ENCODE measurements around the gene PTGER1.
A peak's percentile ranks its signal among the peaks of the same experiment; 100 is the strongest.

The PTGER1 gene

DNA sequence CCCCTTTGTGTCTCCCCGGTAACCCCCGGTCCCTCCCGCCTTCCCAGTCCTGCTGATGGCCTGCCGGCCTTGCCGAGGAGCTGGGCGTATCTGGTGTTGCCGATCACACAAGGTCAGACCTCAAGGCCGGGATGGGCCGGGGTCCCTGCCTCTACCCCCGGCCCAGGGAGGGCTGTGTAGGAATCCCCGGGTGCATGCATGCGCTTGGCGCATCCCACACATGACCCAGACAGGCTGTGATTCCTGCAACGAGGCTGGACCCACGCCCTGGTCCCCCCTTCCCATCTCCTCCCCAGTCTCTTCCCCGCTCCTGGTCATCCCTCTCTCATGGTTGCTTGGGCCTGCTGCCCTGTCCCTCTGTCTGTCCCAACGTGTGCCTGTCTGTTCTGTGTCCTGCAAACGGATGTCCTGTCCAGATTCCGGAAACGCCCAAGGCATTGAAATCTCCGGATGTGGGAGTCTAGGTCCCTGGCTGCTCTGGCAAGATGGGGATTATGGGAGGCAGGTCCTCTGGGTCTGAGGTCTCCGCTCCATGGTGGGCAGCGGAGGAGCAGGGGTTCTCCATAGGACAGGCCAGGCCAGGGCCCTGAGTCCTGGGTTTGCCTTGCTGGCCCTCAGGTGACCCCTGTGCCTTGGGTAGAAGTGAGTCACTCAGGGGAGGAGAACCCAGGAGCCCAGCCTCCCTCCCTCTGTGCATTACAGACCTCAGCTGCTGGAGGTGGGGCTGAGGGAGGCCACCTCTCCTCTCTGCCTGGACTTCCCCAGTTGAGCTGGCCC lies 40.4 kb downstream of the PTGER1 start:
- peak overlapping the region; percentile 70 for H3K4me3 ChIP-seq (ENCODE audit: low read depth, low read length)
- CTCF ChIA-PET: interaction anchor here (0.6 to 1.4 kb wide), 4 partner anchors 15 to 298 kb away, joined by 3 read pairs; partner anchors contain the start of gene ASF1B
- DNase-seq (ENCODE audit: low read depth, low spot score): no peak
- TF ChIP-seq, protein P1, sequence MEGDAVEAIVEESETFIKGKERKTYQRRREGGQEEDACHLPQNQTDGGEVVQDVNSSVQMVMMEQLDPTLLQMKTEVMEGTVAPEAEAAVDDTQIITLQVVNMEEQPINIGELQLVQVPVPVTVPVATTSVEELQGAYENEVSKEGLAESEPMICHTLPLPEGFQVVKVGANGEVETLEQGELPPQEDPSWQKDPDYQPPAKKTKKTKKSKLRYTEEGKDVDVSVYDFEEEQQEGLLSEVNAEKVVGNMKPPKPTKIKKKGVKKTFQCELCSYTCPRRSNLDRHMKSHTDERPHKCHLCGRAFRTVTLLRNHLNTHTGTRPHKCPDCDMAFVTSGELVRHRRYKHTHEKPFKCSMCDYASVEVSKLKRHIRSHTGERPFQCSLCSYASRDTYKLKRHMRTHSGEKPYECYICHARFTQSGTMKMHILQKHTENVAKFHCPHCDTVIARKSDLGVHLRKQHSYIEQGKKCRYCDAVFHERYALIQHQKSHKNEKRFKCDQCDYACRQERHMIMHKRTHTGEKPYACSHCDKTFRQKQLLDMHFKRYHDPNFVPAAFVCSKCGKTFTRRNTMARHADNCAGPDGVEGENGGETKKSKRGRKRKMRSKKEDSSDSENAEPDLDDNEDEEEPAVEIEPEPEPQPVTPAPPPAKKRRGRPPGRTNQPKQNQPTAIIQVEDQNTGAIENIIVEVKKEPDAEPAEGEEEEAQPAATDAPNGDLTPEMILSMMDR (IDR thresholded peaks at IDR 0.05; ENCODE audit: insufficient read depth, low read length, missing control alignments): no peak
- POLR2A ChIA-PET: no interaction called here

DNA sequence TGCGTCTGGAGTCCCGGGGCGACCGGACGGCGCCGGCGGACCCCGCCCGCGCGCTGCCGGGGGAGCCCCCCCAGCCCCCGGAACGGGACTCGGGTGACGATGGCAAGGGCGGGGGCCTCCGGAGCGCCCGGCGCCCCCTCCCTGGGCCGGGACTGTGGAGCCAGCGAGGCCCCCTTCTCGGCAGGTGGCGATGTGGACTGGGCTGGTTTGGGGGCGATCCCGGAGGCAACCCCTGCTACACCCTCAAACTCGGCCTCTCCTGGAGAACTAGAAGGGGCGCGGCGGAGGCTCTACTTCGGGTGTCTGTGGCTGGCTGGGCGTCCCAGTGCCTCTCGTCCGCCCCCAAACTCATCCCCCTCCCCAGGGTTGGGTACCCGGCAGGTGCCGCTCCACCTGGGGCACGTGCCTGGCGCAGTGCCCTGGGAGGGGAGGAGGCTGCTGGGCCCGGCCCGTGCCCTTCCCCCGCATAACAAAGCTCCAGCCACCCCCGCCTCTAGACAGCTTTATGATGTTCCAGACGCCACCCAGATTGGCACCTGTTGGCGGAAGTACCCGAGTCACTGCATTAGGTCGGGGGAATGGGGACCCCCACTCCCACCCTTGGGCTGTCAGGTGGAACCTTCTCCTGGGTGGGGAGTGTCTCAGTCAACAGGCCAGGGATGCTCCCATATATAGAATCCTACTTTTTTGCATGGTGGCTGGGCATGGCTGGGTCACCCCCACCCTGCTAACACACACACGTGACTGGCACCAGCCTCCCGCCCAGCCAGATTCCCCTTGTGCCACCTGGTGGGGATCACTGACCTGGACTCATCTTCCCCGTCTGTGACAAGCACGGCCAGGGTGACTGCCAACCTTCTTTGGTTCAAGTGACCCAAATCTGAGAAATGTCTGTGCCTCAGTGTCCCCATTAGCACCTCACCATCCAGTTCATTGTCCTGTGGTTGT lies 41.3 kb downstream of the PTGER1 start:
- ChIA-PET POLR2A (no interaction called here), CTCF (interaction anchor here (0.6 to 1.0 kb wide), 2 partner anchors 297 to 553 kb away, joined by 3 read pairs; partner anchors contain the start of gene ASF1B)
- TF ChIP-seq, protein P1 (IDR thresholded peaks at IDR 0.05; ENCODE audit: insufficient read depth, low read length, missing control alignments): no peak
- no peak for DNase-seq (ENCODE audit: low read depth, low spot score)
- peak overlapping the region; percentile 70 for H3K4me3 ChIP-seq (ENCODE audit: low read depth, low read length)

DNA sequence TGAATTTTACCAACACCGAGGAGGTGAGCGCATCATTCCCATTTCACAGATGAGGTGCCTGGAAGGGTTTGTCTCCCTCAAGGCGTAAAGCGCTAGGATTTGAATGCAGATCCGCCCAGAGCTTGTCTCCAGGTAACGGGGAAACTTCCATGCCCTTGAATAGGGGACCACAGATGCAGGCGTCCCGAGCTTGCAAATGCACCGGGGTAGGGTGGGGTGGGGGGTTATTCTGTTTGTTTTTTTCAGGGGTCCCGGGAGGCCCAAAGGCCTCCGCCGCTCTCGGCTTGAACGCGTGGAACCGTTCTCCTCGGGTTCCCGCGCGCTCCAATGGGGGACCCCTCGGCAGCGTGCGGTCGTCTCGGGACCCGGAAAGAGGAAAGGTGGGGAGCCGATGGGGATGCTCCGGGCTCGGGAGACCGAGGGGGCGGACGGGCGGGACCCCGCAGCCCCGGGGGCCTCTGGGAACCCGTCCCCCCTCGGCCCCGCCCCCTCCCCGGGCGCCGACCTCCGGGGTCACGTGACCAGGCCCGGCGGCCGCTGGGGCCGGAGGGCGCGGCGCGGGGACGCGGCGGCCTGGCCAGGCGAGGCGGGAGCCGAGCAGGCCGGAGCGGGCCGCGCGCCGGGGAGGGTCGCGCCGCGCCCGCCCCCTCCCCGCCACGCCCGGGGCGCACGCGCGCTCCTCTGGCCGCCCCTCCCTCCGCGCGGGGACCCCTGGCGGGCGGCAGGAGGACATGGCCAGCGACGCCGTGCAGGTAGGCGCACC lies 42.2 kb downstream of the PTGER1 start, which contains the start of gene PKN1:
Gene PKN1, plus strand, starts transcription at position 516 of the 763 bp plus-strand sequence. Its CDS starts 216 bp downstream, at position 732.
- CTCF ChIA-PET: interaction anchor here (0.9 to 3.4 kb wide), 8 partner anchors 11 to 296 kb away, joined by 3 to 45 read pairs (median 4); partner anchors contain the start of genes ASF1B and DDX39A
- POLR2A ChIA-PET: interaction anchor here (0.6 kb wide), 1 partner anchor 274 kb away, joined by 4 read pairs; no protein-coding TSS in a partner anchor
- no peak for DNase-seq (ENCODE audit: low read depth, low spot score)
- TF ChIP-seq, protein P1 (IDR thresholded peaks at IDR 0.05; ENCODE audit: insufficient read depth, low read length, missing control alignments): peak; percentile 2
- peak within 1 kb of the TSS; percentile 70 for H3K4me3 ChIP-seq (ENCODE audit: low read depth, low read length)

DNA sequence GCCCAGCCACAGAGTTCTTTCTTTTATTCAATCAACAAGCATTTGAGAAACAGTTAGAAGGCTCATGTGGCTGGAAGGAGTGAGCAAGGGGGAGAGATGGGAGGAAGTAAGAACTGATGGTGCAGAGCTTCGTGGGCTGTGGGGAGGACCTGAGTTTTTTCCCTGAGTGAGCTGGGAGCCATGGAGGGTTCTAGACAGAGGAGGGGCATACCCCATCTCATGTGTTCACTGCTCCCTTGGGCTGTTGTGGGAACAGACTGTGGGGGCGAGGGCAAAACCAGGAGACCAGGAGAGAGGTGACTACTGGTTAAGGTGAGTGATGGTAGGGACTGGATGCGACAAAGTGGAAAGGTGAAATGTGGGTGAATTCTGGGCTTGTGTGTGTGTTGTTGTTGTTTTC lies 44.4 kb downstream of the PTGER1 start:
- H3K4me3 ChIP-seq (ENCODE audit: low read depth, low read length): no peak overlapping the region
- no peak for DNase-seq (ENCODE audit: low read depth, low spot score)
- ChIA-PET POLR2A (interaction anchor here (0.5 kb wide), 1 partner anchor 67 kb away, joined by 3 read pairs; no protein-coding TSS in a partner anchor), CTCF (interaction anchor here (0.6 to 3.4 kb wide), 6 partner anchors 9 to 1678 kb away, joined by 3 to 45 read pairs (median 4); partner anchors contain the start of gene DDX39A)
- TF ChIP-seq, protein P1 (IDR thresholded peaks at IDR 0.05; ENCODE audit: insufficient read depth, low read length, missing control alignments): no peak

DNA sequence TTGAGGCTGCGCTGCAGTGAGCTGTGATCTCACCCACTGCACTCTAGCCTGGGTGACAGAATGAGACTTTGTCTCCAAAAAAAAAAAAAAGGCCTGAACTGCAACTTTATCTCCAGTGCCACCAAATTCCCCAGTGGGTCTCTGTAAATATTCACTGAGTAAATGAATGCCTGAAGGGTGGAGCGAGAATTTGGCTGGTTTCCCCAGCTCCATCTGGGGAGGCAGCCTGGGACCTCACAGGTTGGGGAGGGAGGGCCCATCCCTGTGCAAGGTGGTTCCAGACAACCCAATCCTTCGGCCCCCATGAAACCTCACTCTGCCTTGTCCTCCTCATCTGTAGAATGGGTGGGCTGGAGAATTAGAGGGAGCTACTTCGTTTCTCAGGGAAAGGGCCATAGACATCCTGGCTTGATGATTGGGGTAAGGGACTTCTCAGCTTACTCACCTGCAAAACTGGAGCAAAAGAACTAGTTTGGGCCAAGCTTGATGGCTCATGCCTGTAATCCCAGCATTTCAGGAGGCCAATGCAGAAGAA lies 46.2 kb downstream of the PTGER1 start:
- ChIA-PET CTCF (interaction anchor here (0.9 to 1.8 kb wide), 4 partner anchors 9 to 52 kb away, joined by 3 to 8 read pairs (median 3); partner anchors contain the start of gene DDX39A), POLR2A (interaction anchor here (0.7 kb wide), 1 partner anchor 248 kb away, joined by 3 read pairs; no protein-coding TSS in a partner anchor)
- H3K4me3 ChIP-seq (ENCODE audit: low read depth, low read length): no peak overlapping the region
- DNase-seq (ENCODE audit: low read depth, low spot score): no peak
- TF ChIP-seq, protein P1 (IDR thresholded peaks at IDR 0.05; ENCODE audit: insufficient read depth, low read length, missing control alignments): no peak
